SK-N-SH (cell line): Measurements from ENCODE around the gene ST6GALNAC5. TPM values are rescaled to one million over a fixed set of nuclear protein-coding genes. Genes with fewer than 3 reads are reported as not detected.

ENCODE experiments used
- CTCF ChIA-PET: fragments of 300-600, 350-600 bp; formaldehyde crosslinking; extraction: SDS; loops from one replicate; lab custom pipeline; 2021; lab: Yijun Ruan, JAX
- POLR2A ChIA-PET: fragments of 350-600 bp; sonication (Branson Sonifier 250); formaldehyde crosslinking; extraction: SDS; loops from one replicate; lab custom pipeline; 2020; ENCODE audit warnings: antibody characterized with exemption, inconsistent platforms; lab: Yijun Ruan, JAX
- DNase-seq: peaks from one replicate; pipeline ENCODE4 v3.0.0; 2012
- H2AFZ ChIP-seq: fragments of 200-600 bp; sonication (generic); 2 replicates; pipeline ENCODE4 v1.8.1; 2016; ENCODE audit warnings: antibody characterized with exemption, mild to moderate bottlenecking, low read depth
- H3F3A ChIP-seq: fragments of 200-600 bp; sonication (generic); replicated peaks from 2 replicates; pipeline ENCODE3; 2016; ENCODE audit warnings: antibody characterized with exemption, mild to moderate bottlenecking; ENCODE audit not compliant: insufficient read depth
- H3K27ac ChIP-seq, 2 experiments: fragments of 200-500 bp in 1 of 2; fragments of 200-600 bp in 1 of 2; sonication (Bioruptor generic) in 1 of 2; sonication (generic), shearing (Covaris generic) in 1 of 2; 2 replicates each; pipeline versions ENCODE4 v1.5.1 to v1.6.1; 2014 to 2016; ENCODE audit warnings: low read depth in 2 of 2, inconsistent platforms in 1 of 2, low read length in 1 of 2, mild to moderate bottlenecking in 1 of 2, mixed read lengths in 1 of 2
- H3K27me3 ChIP-seq: fragments of 200-600 bp; sonication (generic), shearing (Covaris generic); 2 replicates; pipeline ENCODE4 v1.6.1; 2016; ENCODE audit warnings: mixed run types; ENCODE audit not compliant: insufficient read depth
- H3K36me3 ChIP-seq, 2 experiments: fragments of 200-500 bp in 1 of 2; fragments of 200-600 bp in 1 of 2; sonication (Bioruptor generic) in 1 of 2; sonication (generic) in 1 of 2; replicated peaks in 1 of 2; 2 replicates each; pipeline versions ENCODE3 to v1.5.1; 2014 to 2016; ENCODE audit warnings: low read length in 1 of 2, mild to moderate bottlenecking in 1 of 2; ENCODE audit not compliant: insufficient read depth in 2 of 2, control insufficient read depth in 1 of 2
- H3K4me1 ChIP-seq, 2 experiments: fragments of 200-500 bp in 1 of 2; fragments of 200-600 bp in 1 of 2; sonication (Bioruptor generic) in 1 of 2; sonication (generic), shearing (Covaris generic) in 1 of 2; 2 replicates each; pipeline versions ENCODE4 v1.5.1 to v1.6.1; 2014 to 2016; ENCODE audit warnings: low read depth in 1 of 2, low read length in 1 of 2, mixed run types in 1 of 2; ENCODE audit not compliant: insufficient read depth in 2 of 2, control insufficient read depth in 1 of 2
- H3K4me2 ChIP-seq: fragments of 200-600 bp; sonication (generic), shearing (Covaris generic); 2 replicates; pipeline ENCODE4 v1.6.1; 2017; ENCODE audit warnings: mixed run types
- H3K4me3 ChIP-seq, 2 experiments: fragments of 200-500 bp in 1 of 2; fragments of 200-600 bp in 1 of 2; sonication (Bioruptor generic) in 1 of 2; sonication (generic), shearing (Covaris generic) in 1 of 2; 2 replicates each; pipeline versions ENCODE4 v1.5.1 to v1.8.1; 2014 to 2016; ENCODE audit warnings: low read depth in 2 of 2, inconsistent platforms in 1 of 2, low read length in 1 of 2, mild to moderate bottlenecking in 1 of 2, mixed read lengths in 1 of 2, moderate library complexity in 1 of 2
- H3K79me2 ChIP-seq: fragments of 200-600 bp; sonication (generic); 2 replicates; pipeline ENCODE4 v1.8.1; 2017; ENCODE audit warnings: mild to moderate bottlenecking; ENCODE audit not compliant: insufficient read depth
- H3K9ac ChIP-seq: fragments of 200-600 bp; sonication (generic); 2 replicates; pipeline ENCODE4 v1.6.1; 2017; ENCODE audit warnings: mixed run types
- H3K9me2 ChIP-seq: fragments of 200-600 bp; sonication (generic); 2 replicates; pipeline ENCODE4 v1.6.1; 2017; ENCODE audit warnings: mixed run types
- H3K9me3 ChIP-seq: fragments of 200-600 bp; sonication (generic); 2 replicates; pipeline ENCODE4 v1.6.1; 2017; ENCODE audit warnings: mixed run types, mild to moderate bottlenecking, moderate library complexity
- H4K20me1 ChIP-seq: fragments of 200-600 bp; sonication (generic); 2 replicates; pipeline ENCODE4 v1.6.1; 2017; ENCODE audit warnings: mild to moderate bottlenecking, mixed run types; ENCODE audit not compliant: insufficient read depth
- CTCF ChIP-seq: fragments of 200-600 bp; sonication (generic); IDR thresholded peaks from 2 replicates; pipeline ENCODE4 v1.6.1; 2017; ENCODE audit warnings: antibody characterized with exemption, mild to moderate bottlenecking, moderate library complexity
- ELF1 ChIP-seq: IDR thresholded peaks from 2 replicates; pipeline ENCODE4 v1.4.0; 2012
- EP300 ChIP-seq, 2 experiments: IDR thresholded peaks; 2 replicates each; pipeline versions ENCODE4 v1.4.0 to v1.6.1; 2012; ENCODE audit warnings: borderline replicate concordance in 1 of 2, low read depth in 1 of 2, low read length in 1 of 2
- EZH2phosphoT487 ChIP-seq: fragments of 200-600 bp; sonication (generic); IDR thresholded peaks from 2 replicates; pipeline ENCODE4 v1.6.1; 2017; ENCODE audit warnings: low read depth, mixed run types, mild to moderate bottlenecking, antibody characterized with exemption, moderate library complexity, borderline replicate concordance
- FOSL2 ChIP-seq: IDR thresholded peaks from 2 replicates; pipeline ENCODE4 v1.4.0; 2012; ENCODE audit warnings: low read depth, mild to moderate bottlenecking, moderate library complexity, borderline replicate concordance
- FOXJ3 ChIP-seq: sonication (generic); formaldehyde crosslinking; IDR thresholded peaks from 2 replicates; pipeline ENCODE4 v1.5.1; 2020; ENCODE audit warnings: mild to moderate bottlenecking, missing genetic modification reagents
- FOXM1 ChIP-seq: IDR thresholded peaks from 2 replicates; pipeline ENCODE4 v1.4.0; 2012; ENCODE audit warnings: low read depth, mild to moderate bottlenecking
- GABPA ChIP-seq: IDR thresholded peaks from 2 replicates; pipeline ENCODE4 v1.4.0; 2012; ENCODE audit warnings: low read depth, mild to moderate bottlenecking
- IRF3 ChIP-seq: fragments of 150-350 bp; IDR thresholded peaks from 2 replicates; pipeline ENCODE4 v1.6.1; 2016; ENCODE audit warnings: mild to moderate bottlenecking, low read depth, low read length
- JUND ChIP-seq: IDR thresholded peaks from 2 replicates; pipeline ENCODE4 v1.4.0; 2012
- MAX ChIP-seq: IDR thresholded peaks from 2 replicates; pipeline ENCODE4 v1.4.0; 2012; ENCODE audit warnings: low read depth
- MEF2A ChIP-seq: IDR thresholded peaks from 2 replicates; pipeline ENCODE4 v1.4.0; 2012; ENCODE audit warnings: low read depth, borderline replicate concordance
- MXI1 ChIP-seq: IDR thresholded peaks from 2 replicates; pipeline ENCODE4 v1.6.1; 2012; ENCODE audit warnings: mild to moderate bottlenecking, low read depth, low read length, improper control_type of control experiment
- NFIC ChIP-seq: IDR thresholded peaks from 2 replicates; pipeline ENCODE4 v1.4.0; 2012; ENCODE audit warnings: borderline replicate concordance
- NRF1 ChIP-seq: IDR thresholded peaks from 2 replicates; pipeline ENCODE4 v1.6.1; 2012; ENCODE audit warnings: low read depth, mild to moderate bottlenecking, low read length
- PBX3 ChIP-seq: IDR thresholded peaks from 2 replicates; pipeline ENCODE4; 2012
- RAD21 ChIP-seq: IDR thresholded peaks from 2 replicates; pipeline ENCODE4 v1.6.1; 2012; ENCODE audit warnings: mild to moderate bottlenecking, low read length
- RCOR1 ChIP-seq: fragments of 150-350 bp; IDR thresholded peaks from 2 replicates; pipeline ENCODE4 v1.6.1; 2017; ENCODE audit warnings: antibody characterized with exemption, low read length
- RFX5 ChIP-seq: IDR thresholded peaks from 2 replicates; pipeline ENCODE4 v1.6.1; 2012; ENCODE audit warnings: mild to moderate bottlenecking, improper control_type of control experiment, low read length
- SIN3A ChIP-seq: IDR thresholded peaks from 2 replicates; pipeline ENCODE4 v1.6.1; 2012; ENCODE audit warnings: low read depth, mild to moderate bottlenecking, low read length, moderate library complexity, borderline replicate concordance
- SMC3 ChIP-seq: IDR thresholded peaks from 2 replicates; pipeline ENCODE4 v1.6.1; 2012; ENCODE audit warnings: low read depth, low read length, improper control_type of control experiment
- TAF1 ChIP-seq: IDR thresholded peaks from 2 replicates; pipeline ENCODE4 v1.6.1; 2012; ENCODE audit warnings: low read depth, mild to moderate bottlenecking, low read length, moderate library complexity, borderline replicate concordance
- TCF12 ChIP-seq: IDR thresholded peaks from 2 replicates; pipeline ENCODE4 v1.4.0; 2012
- USF2 ChIP-seq: fragments of 150-350 bp; IDR thresholded peaks from 2 replicates; pipeline ENCODE4 v1.6.1; 2017; ENCODE audit warnings: antibody characterized with exemption, low read length, low read depth, borderline replicate concordance
- YY1 ChIP-seq: IDR thresholded peaks from 2 replicates; pipeline ENCODE4 v1.4.0; 2012; ENCODE audit warnings: low read depth, mild to moderate bottlenecking
- WGBS: methylation state at CpG from one replicate; pipeline ENCODE4 v1.1.6; 2017; ENCODE audit warnings: low lambda C conversion rate; 5-methylcytosine and 5-hydroxymethylcytosine counted together
- polyA plus RNA-seq, 3 experiments: library from polyadenylated mRNA; depleted of rRNA; stranded (reverse); fragments of >200 nt; gene quantifications; 2 replicates each; pipeline ENCODE4 v1.2.3, GENCODE V29; 2012

Gene ST6GALNAC5
- polyA plus RNA-seq, 1 of the 3 experiments (the other 2 are of a cell fraction) = 10.6 TPM

- no peak for TF ChIP-seq ELF1
- no peak for TF ChIP-seq PBX3
- TF ChIP-seq RCOR1 = no peak
- no peak for TF ChIP-seq RFX5
- TF ChIP-seq GABPA = no peak
- no peak for TF ChIP-seq JUND
- no peak for TF ChIP-seq SMC3
- TF ChIP-seq EP300 (IDR thresholded peaks at IDR 0.05; ENCODE audit: borderline replicate concordance in 1 of 2, low read depth in 1 of 2, low read length in 1 of 2) = no peak
- TF ChIP-seq, all 33 proteins: peak for 0
These were observed 714 bp upstream of the ST6GALNAC5 start (continued) for GRCh38 chr1:76866566-76866965.

GRCh38 chr1:76868154-76868882 is 1.0 kb downstream of the ST6GALNAC5 start:
- POLR2A ChIA-PET = interaction anchor here (0.5 to 1.6 kb wide), 2 partner anchors 104 to 719 kb away, joined by 3 to 5 read pairs; no protein-coding TSS in a partner anchor
- peak overlapping the region; percentile 74 for H3K9ac ChIP-seq
- peak overlapping the region; percentile 91 for H3K4me2 ChIP-seq
- no peaks in the 10 kb centered on the region for H4K20me1 ChIP-seq
- H3F3A ChIP-seq = peaks cover 9% of the 10 kb centered on the region
- H3K27me3 ChIP-seq = no peaks in the 10 kb centered on the region
- CTCF ChIA-PET = interaction anchor here (0.6 to 2.2 kb wide), 10 partner anchors 14 to 729 kb away, joined by 3 to 11 read pairs (median 3); no protein-coding TSS in a partner anchor
- DNase-seq = peak; percentile 88
- H3K4me1 ChIP-seq = peaks cover 5 to 10% of the 10 kb centered on the region in 2 experiments; a peak in 3 of 4 replicates
- H3K27ac ChIP-seq = peak overlapping the region; percentile 61 to 88; a peak in 3 of 4 replicates
- H2AFZ ChIP-seq = peak overlapping the region; percentile 96
- H3K9me3 ChIP-seq = no peaks in the 10 kb centered on the region
- peaks cover 0 to 10% of the 10 kb centered on the region in 2 experiments for H3K36me3 ChIP-seq
- no peaks in the 10 kb centered on the region for H3K9me2 ChIP-seq
- H3K4me3 ChIP-seq = peak overlapping the region; percentile 89 to 93
- no peaks in the 10 kb centered on the region for H3K79me2 ChIP-seq
- 0% methylated on average over 20 of the region's 65 CpGs for WGBS
- TF ChIP-seq FOXJ3 (CRISPR knock-in tag) = peak; percentile 51; the same call in 1 of the 2 replicates
- no peak for TF ChIP-seq GABPA
- peak; percentile 89 for TF ChIP-seq MXI1
- peak; percentile 48 for TF ChIP-seq CTCF
- TF ChIP-seq JUND = no peak
- no peak for TF ChIP-seq FOXM1
- TF ChIP-seq USF2 = no peak
- TF ChIP-seq IRF3 = no peak
- no peak for TF ChIP-seq EZH2phosphoT487
- no peak for TF ChIP-seq TCF12
- TF ChIP-seq NRF1 = no peak
- TF ChIP-seq YY1 = peak; percentile 39; the same call in 1 of the 2 replicates
- peak; percentile 89 for TF ChIP-seq MAX
- TF ChIP-seq PBX3 = no peak
- no peak for TF ChIP-seq NFIC
- TF ChIP-seq EP300 (IDR thresholded peaks at IDR 0.05; ENCODE audit: borderline replicate concordance in 1 of 2, low read depth in 1 of 2, low read length in 1 of 2) = no peak
- peak; percentile 35 for TF ChIP-seq RAD21
- TF ChIP-seq MEF2A = no peak
- TF ChIP-seq TAF1 = no peak
- no peak for TF ChIP-seq FOSL2
- TF ChIP-seq SIN3A = no peak
- peak; percentile 26; the same call in 1 of the 2 replicates for TF ChIP-seq SMC3
- no peak for TF ChIP-seq RFX5
